RWPE1 (cell line): ENCODE measurements around the gene SPNS2.

ENCODE experiments used
- CTCF ChIA-PET: fragments of 350-600 bp; sonication (Branson Sonifier 250); formaldehyde crosslinking; extraction: SDS; loops from one replicate; lab custom pipeline; 2021; lab: Yijun Ruan, JAX
- POLR2A ChIA-PET: fragments of 400-600 bp; formaldehyde crosslinking; extraction: SDS; loops from one replicate; lab custom pipeline; 2020; ENCODE audit warnings: antibody characterized with exemption; ENCODE audit not compliant: low non-redundant PET; lab: Yijun Ruan, JAX
- DNase-seq: peaks from one replicate; pipeline ENCODE4 v3.0.0; 2012; ENCODE audit warnings: low spot score
- H3K27ac ChIP-seq: fragments of 450-650 bp; 2 replicates; pipeline ENCODE4 v1.5.1; 2017
- TF ChIP-seq, protein P1 (sequence below): fragments of 450-650 bp; conservative IDR thresholded peaks from 2 replicates; pipeline ENCODE4 v1.5.1; 2017; ENCODE audit warnings: low read depth, mild to moderate bottlenecking

Gene SPNS2

DNA sequence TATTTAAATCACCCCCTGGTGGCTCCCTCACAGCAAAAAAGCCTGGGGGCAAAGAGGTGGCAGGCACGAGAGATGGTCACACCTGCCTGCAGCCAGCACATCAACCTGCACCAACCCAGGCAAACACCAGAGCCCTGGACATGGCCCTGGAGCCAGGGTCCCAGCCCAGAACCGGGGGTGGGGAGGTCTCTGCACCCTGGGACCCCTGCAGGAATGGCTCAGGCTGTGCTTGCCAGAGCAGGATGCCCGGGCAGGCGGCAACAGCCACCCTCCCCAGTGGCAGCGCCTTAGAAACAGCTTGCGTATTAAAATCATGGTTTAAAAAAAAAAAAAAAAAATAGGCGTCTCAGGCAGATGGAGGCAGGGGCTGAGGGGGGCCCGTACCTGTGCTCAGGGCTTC, 40.3 kb downstream of the SPNS2 start:
- ChIA-PET POLR2A (no interaction called here), CTCF (interaction anchor here (1.5 kb wide), 1 partner anchor 28 kb away, joined by 4 read pairs; no protein-coding TSS in a partner anchor)
- H3K27ac ChIP-seq: peak overlapping the region; percentile 71
- DNase-seq: no peak
- TF ChIP-seq, protein P1, sequence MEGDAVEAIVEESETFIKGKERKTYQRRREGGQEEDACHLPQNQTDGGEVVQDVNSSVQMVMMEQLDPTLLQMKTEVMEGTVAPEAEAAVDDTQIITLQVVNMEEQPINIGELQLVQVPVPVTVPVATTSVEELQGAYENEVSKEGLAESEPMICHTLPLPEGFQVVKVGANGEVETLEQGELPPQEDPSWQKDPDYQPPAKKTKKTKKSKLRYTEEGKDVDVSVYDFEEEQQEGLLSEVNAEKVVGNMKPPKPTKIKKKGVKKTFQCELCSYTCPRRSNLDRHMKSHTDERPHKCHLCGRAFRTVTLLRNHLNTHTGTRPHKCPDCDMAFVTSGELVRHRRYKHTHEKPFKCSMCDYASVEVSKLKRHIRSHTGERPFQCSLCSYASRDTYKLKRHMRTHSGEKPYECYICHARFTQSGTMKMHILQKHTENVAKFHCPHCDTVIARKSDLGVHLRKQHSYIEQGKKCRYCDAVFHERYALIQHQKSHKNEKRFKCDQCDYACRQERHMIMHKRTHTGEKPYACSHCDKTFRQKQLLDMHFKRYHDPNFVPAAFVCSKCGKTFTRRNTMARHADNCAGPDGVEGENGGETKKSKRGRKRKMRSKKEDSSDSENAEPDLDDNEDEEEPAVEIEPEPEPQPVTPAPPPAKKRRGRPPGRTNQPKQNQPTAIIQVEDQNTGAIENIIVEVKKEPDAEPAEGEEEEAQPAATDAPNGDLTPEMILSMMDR: no peak

DNA sequence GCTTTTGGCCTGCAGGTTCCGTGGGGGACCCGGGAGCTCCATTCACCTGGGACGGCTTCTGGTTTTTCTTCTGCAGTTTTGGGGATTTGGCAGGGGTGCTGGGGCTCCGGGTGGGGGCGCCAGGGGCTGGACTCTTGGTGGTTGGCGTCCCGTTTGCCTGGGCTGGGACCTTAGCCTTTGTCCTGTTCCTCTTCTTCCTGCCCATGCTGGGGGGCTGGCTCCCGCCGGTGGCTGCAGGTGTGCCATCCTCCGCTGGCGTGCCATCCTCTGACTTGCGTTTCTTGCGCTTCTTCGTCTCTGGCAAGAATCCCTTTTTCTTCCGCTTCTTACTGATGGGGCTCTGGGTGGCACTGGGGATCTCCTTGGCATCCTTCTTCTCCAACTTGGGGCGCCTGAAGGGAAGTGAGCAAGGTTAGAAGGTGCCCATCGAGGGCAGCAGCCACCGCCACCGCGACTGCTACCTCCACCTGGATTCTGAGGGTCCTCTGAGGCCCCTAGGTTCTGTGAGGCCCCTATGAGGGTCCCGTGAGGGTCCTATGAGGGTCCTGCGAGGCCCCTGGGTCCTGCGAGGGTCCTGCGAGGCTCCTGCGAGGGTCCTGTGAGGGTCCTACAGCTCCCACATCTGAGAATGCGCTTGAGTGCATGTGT, 41.0 kb downstream of the SPNS2 start:
- TF ChIP-seq, protein P1: no peak
- ChIA-PET POLR2A (no interaction called here), CTCF (interaction anchor here (0.7 kb wide), 1 partner anchor 28 kb away, joined by 3 read pairs; no protein-coding TSS in a partner anchor)
- DNase-seq: no peak
- H3K27ac ChIP-seq: peak overlapping the region; percentile 71

DNA sequence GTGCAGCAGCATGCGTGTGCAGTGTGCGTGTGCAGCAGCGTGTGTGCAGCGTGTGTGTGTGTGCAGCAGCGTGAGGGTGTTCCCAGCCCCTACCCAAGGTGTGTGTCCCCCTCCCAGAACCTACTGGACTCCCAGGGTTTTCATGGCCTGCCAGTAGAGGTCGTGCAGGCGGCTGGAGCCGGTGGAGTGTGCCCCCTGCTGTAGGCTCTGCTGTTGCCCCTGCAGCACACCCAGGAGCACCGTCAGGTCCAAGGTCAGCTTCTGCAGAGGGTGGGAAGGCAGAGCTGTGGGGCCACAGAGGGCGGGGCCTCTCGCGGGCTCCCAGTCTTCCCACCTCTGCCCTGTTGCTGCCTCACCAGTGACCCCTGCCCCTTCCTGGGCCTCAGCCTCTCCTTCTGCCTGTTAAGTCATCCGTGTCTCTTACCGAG, 41.6 kb downstream of the SPNS2 start:
- POLR2A ChIA-PET: no interaction called here
- no peak for DNase-seq
- TF ChIP-seq, protein P1: no peak
- CTCF ChIA-PET: interaction anchor here (0.7 kb wide), 1 partner anchor 27 kb away, joined by 3 read pairs; no protein-coding TSS in a partner anchor
- peak overlapping the region; percentile 49 for H3K27ac ChIP-seq

DNA sequence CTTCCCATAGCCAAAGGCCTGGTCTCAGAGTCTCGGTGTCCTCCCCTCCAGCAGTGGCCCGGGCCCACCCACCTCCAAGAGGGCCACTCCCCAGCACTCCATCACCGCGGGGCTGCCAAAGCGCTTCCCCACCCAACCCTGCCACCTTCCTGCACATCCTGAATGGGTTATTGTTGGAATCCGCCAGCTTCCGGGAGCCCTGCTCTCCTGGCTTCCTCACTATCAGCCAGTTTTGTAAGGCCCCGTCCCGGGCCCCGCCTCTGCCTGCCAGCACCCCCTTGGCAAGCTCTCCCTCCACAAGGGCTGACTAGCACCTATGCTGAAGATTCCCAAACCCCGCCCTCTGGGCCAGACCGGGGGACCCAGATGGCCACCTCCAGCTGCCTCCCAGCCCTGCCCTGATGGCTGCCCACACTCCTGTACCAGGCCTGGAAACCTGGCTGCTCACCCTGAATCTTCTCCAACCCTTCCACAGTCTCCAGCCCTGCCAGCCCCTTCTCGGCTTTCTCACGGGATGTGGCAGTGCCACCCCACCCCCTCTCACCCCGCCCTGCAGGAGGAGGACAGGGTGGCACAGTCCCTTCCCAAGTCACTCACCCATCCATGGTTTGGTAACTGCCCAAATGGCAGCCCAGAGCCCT, 42.1 kb downstream of the SPNS2 start:
- TF ChIP-seq, protein P1: no peak
- CTCF ChIA-PET: interaction anchor here (0.6 to 0.7 kb wide), 2 partner anchors 26 to 86 kb away, joined by 3 read pairs; no protein-coding TSS in a partner anchor
- DNase-seq: no peak
- POLR2A ChIA-PET: no interaction called here
- H3K27ac ChIP-seq: peak overlapping the region; percentile 49

DNA sequence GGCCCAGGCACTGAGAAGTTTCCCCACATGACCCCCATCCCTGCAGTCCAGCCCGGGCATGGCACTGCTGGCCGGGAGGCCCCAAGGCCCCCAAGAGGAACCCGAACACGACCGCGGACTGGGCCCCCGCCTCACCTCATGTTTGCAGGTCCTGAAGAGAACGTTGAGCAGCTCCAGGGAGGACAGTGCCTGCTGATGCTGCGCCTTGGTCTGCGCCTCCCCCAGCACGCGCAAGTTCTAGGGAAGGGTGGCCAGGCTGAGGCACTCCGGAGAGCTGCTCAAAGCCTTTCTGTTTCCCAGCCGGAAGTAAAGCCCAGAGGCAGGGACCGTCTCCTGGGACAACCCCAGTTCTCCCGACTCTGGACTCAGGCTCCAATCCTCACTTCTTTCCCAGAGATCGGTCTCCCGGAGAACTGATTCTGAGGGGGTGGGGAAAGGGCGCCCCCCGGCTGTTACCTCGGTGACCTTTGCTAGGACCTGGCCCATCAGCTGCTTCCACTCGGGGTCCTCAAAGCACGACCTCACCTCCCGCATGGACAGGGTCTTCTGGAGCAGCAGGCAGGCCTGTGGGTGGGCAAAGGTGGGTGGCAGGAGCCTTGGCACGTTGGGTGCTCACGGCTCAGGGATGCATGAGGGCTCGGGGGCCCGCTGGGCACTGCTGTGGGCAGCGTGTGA, 42.8 kb downstream of the SPNS2 start:
- ChIA-PET POLR2A (no interaction called here), CTCF (interaction anchor here (0.6 to 0.7 kb wide), 2 partner anchors 86 to 651 kb away, joined by 3 read pairs; no protein-coding TSS in a partner anchor)
- DNase-seq: no peak
- TF ChIP-seq, protein P1: no peak
- H3K27ac ChIP-seq: peak overlapping the region; percentile 49
